IPS-15b (cell line): ENCODE results near the gene NDP.

Source experiments
- H3K27me3 ChIP-seq: one replicate; pipeline ENCODE4 v1.6.1; 2013; ENCODE audit warnings: low read length; ENCODE audit not compliant: control insufficient read depth, insufficient read depth
- H3K36me3 ChIP-seq: one replicate; pipeline ENCODE4 v1.6.1; 2013; ENCODE audit warnings: low read length; ENCODE audit not compliant: control insufficient read depth, insufficient read depth
- H3K4me1 ChIP-seq: one replicate; pipeline ENCODE4 v1.6.1; 2013; ENCODE audit warnings: mild to moderate bottlenecking, low read length; ENCODE audit not compliant: control insufficient read depth, insufficient read depth
- H3K4me3 ChIP-seq: one replicate; pipeline ENCODE4 v1.5.1; 2013; ENCODE audit warnings: low read depth, low read length
- H3K9ac ChIP-seq: one replicate; pipeline ENCODE4 v1.6.1; 2013; ENCODE audit warnings: low read depth, mild to moderate bottlenecking, low read length
- H3K9me3 ChIP-seq: one replicate; pipeline ENCODE4 v1.6.1; 2013; ENCODE audit warnings: mild to moderate bottlenecking, low read length; ENCODE audit not compliant: control insufficient read depth, insufficient read depth

Gene NDP

GRCh38 chrX:43998374-43998773, 25.2 kb upstream of the NDP start:
- Histone ChIP-seq H3K36me3 (no peaks in the 10 kb centered on the region), H3K9ac (no peak overlapping the region), H3K27me3 (no peaks in the 10 kb centered on the region), H3K4me3 (no peak overlapping the region), H3K4me1 (no peaks in the 10 kb centered on the region), H3K9me3 (peaks cover 3% of the 10 kb centered on the region)

DNA sequence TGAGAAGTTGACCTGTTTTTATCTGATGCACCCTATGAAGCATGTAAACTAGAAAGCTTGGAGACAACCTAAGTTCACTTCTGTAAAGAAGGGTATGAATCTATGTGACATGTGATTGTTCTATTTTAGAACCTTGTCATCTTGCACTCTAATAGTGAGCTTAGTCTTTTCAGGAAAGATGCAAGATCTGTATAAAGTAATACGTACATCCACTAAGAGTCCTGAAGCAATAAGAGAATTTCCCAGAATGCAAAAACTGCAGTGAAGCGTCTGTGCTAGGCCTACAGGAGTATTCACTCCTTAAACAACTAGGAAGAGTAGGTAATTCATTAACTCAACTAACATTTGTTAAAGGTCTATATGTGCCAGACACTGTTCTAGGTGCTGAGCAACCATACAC, 23.3 kb upstream of the NDP start:
- H3K36me3 ChIP-seq: no peaks in the 10 kb centered on the region
- no peak overlapping the region for H3K4me3 ChIP-seq
- peaks cover 3% of the 10 kb centered on the region for H3K9me3 ChIP-seq
- no peaks in the 10 kb centered on the region for H3K27me3 ChIP-seq
- H3K9ac ChIP-seq: no peak overlapping the region
- H3K4me1 ChIP-seq: no peaks in the 10 kb centered on the region

GRCh38 chrX:43986083-43986482, 12.9 kb upstream of the NDP start:
- Histone ChIP-seq H3K9me3 (no peaks in the 10 kb centered on the region), H3K4me1 (no peaks in the 10 kb centered on the region), H3K9ac (no peak overlapping the region), H3K27me3 (no peaks in the 10 kb centered on the region), H3K4me3 (no peak overlapping the region), H3K36me3 (no peaks in the 10 kb centered on the region)

DNA sequence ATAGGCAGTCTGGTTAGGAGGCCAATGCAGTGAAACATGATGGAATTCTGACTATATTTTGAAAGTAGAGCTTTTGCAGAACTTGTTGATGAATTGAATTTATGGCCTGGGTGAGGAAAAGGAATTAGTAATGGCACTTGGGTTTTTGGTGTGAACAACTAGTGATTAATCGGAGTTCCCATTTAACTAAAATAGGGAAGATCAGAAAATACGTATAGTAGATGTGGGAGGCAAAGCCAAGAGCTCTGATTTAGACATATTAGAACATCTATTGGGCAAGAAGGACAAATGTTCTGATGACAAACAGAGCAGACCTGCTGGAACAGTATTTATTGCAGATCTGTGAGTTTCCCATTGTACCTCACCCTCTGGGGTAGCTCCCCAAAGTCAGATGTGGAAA, 12.3 kb upstream of the NDP start:
- no peaks in the 10 kb centered on the region for H3K27me3 ChIP-seq

GRCh38 chrX:43978226-43978625, 5.0 kb upstream of the NDP start:
- no peaks in the 10 kb centered on the region for H3K36me3 ChIP-seq
- H3K27me3 ChIP-seq: peaks cover 7% of the 10 kb centered on the region

More for the DNA sequence above, 12.3 kb upstream of the NDP start:
- Histone ChIP-seq H3K9me3 (no peaks in the 10 kb centered on the region), H3K4me1 (no peaks in the 10 kb centered on the region), H3K9ac (no peak overlapping the region), H3K4me3 (no peak overlapping the region), H3K36me3 (no peaks in the 10 kb centered on the region)

DNA sequence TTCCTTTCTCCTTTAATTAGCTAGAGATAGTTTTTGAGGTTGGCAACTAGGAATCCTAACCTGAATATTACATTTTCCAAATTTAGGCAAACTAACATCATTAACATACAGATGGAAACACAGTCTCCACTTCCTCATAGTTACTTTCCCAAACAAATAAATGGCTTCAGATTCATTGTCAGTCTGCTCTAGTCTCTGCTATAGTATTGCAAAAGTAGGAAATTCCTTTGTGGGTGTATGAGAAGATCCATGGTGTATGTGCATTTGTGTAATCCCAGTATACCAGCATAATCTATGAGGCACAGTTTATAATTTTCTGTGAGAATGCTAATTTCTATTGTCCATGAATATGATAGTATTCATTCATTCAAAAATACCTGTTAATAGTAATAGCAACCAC, 3.0 kb upstream of the NDP start:
- Histone ChIP-seq H3K9ac (no peak overlapping the region), H3K4me1 (no peaks in the 10 kb centered on the region), H3K4me3 (no peak overlapping the region), H3K27me3 (peaks cover 7% of the 10 kb centered on the region), H3K9me3 (no peaks in the 10 kb centered on the region), H3K36me3 (no peaks in the 10 kb centered on the region)

More at GRCh38 chrX:43978226-43978625, 5.0 kb upstream of the NDP start:
- H3K9me3 ChIP-seq: no peaks in the 10 kb centered on the region
- H3K4me3 ChIP-seq: no peak overlapping the region
- H3K4me1 ChIP-seq: no peaks in the 10 kb centered on the region
- no peak overlapping the region for H3K9ac ChIP-seq

- Histone ChIP-seq H3K9ac (no peak overlapping the region), H3K9me3 (no peaks in the 10 kb centered on the region), H3K36me3 (no peaks in the 10 kb centered on the region), H3K27me3 (peaks cover 7% of the 10 kb centered on the region), H3K4me1 (no peaks in the 10 kb centered on the region), H3K4me3 (no peak overlapping the region)
These were observed 2.6 kb upstream of the NDP start for GRCh38 chrX:43975796-43976195.

- Histone ChIP-seq H3K4me3 (no peak overlapping the region), H3K4me1 (no peaks in the 10 kb centered on the region), H3K9me3 (no peaks in the 10 kb centered on the region), H3K9ac (no peak overlapping the region), H3K27me3 (peaks cover 7% of the 10 kb centered on the region), H3K36me3 (no peaks in the 10 kb centered on the region)
These were observed 1.7 kb upstream of the NDP start for GRCh38 chrX:43974741-43975465.

- H3K4me1 ChIP-seq: no peaks in the 10 kb centered on the region
- H3K4me3 ChIP-seq: peak overlapping the region; percentile 43
- no peak overlapping the region for H3K9ac ChIP-seq
- H3K27me3 ChIP-seq: peaks cover 7% of the 10 kb centered on the region
- H3K36me3 ChIP-seq: no peaks in the 10 kb centered on the region
- H3K9me3 ChIP-seq: no peaks in the 10 kb centered on the region
These were observed 898 bp upstream of the NDP start for GRCh38 chrX:43974100-43974475.

DNA sequence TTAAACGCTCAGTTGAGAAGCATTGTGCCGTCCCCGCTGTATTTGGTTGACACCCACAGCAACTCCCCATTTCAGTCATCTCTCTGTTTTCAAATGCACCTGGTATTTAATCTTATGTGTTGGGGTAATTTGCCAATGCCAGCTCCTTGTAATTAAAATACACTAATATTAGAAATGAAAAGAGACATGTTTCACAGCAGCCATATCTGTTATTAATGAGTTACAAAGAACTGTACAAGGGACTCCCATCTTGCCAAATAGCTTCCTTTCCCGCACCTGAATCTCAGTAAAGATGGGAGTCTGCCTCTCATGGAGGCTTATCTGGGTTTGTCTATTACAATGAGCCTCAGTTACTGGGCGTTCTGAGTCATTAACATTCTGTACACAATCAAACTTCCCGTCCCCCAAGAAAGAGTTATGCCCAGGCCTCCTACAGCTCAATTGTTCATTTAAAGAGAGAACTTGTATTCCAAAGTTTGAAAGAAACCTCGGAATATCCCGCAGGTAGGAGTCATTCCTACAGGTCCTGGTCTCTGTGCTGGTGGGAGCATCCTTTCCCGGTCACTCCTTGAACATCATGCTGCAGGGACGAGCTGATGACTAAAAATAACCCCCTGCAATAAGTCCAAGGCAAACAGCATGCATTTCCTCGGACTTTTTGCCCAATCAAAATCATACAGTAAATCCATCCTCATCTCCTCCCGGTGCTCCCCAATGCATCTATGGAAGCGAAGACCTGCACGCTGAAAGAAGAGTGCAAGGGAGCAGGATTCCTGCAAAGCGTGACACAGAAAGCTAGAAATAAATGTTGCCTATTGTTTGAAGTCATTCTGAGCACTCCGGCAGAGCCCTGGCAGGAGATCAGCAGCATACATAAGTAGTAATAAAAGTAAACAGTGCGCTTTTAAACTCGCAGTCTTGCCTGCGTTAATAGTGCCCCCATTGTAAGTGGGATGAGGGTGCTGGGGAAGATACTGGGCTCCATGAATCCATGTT, 926 bp downstream of the NDP start:
- Histone ChIP-seq H3K9me3 (no peaks in the 10 kb centered on the region), H3K9ac (no peak overlapping the region), H3K36me3 (no peaks in the 10 kb centered on the region), H3K4me1 (no peaks in the 10 kb centered on the region), H3K4me3 (peak overlapping the region; percentile 43), H3K27me3 (peaks cover 7% of the 10 kb centered on the region)

- H3K27me3 ChIP-seq: peaks cover 4% of the 10 kb centered on the region
- H3K4me1 ChIP-seq: no peaks in the 10 kb centered on the region
- H3K9me3 ChIP-seq: no peaks in the 10 kb centered on the region
- H3K36me3 ChIP-seq: no peaks in the 10 kb centered on the region
- H3K9ac ChIP-seq: no peak overlapping the region
- H3K4me3 ChIP-seq: no peak overlapping the region
These were observed 2.7 kb downstream of the NDP start for GRCh38 chrX:43970528-43970927.
